ENCODE measurements around the gene RPL28. TPM values are rescaled to one million over a fixed set of nuclear protein-coding genes. Genes with fewer than 3 reads are reported as not detected.

RPL28 gene
- total and polyA plus RNA-seq, 2 donors (not counting 3 experiments of a cell fraction or from before 2014, with no cell fraction given), result 1,872 to 3,435 TPM

- H3K9me1 ChIP-seq (replicated peaks; ENCODE audit: control insufficient read depth, extremely low read depth, insufficient read depth, low read length), result no peaks in the 10 kb centered on the region
- no peak for FAIRE-seq
- BruUV-seq (replicated peaks), result no TSS peak
- peaks cover 10% of the 10 kb centered on the region for H3K4me1 ChIP-seq (ENCODE audit: control insufficient read depth, extremely low read depth, insufficient read depth, low read length)
- intact Hi-C loops (cut with micrococcal nuclease) (no loop called here), dilution Hi-C loops (cut with MboI; ENCODE audit: extremely low pct_ligation_motif_present, low sequenced_read_pairs) (no loop called here)
- H3K4me2 ChIP-seq (ENCODE audit: insufficient read depth, low read length), result no peak overlapping the region
- no peaks in the 10 kb centered on the region for H3K9me3 ChIP-seq (replicated peaks; ENCODE audit: control insufficient read depth, insufficient read depth, low read length)
- no peak overlapping the region for H3K4me3 ChIP-seq (replicated peaks in 1 of 3; ENCODE audit: insufficient read depth in 1 of 3, low read depth in 1 of 3, low read length in 3 of 3)
- H3K27ac ChIP-seq (ENCODE audit: insufficient read depth, low read depth, low read length), result no peak overlapping the region
- no peak for DNase-seq (ENCODE audit: low read depth, low spot score)
- no peak overlapping the region for H3K9ac ChIP-seq (replicated peaks; ENCODE audit: extremely low read depth, insufficient read depth, low read length)
- ChIA-PET CTCF (interaction anchor here (1.8 kb wide), 1 partner anchor 43 kb away, joined by 5 read pairs; no protein-coding TSS in a partner anchor), POLR2A (no interaction called here)
- TF ChIP-seq FOS (IDR thresholded peaks at IDR 0.05; ENCODE audit: borderline replicate concordance, insufficient read depth, low read length), result no peak
- no peak for TF ChIP-seq GATA2 (IDR thresholded peaks at IDR 0.05; ENCODE audit: insufficient read depth, insufficient read length, low read depth, low read length)
- TF ChIP-seq, protein P1, sequence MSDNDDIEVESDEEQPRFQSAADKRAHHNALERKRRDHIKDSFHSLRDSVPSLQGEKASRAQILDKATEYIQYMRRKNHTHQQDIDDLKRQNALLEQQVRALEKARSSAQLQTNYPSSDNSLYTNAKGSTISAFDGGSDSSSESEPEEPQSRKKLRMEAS (IDR thresholded peaks at IDR 0.05; ENCODE audit: insufficient read depth, insufficient read length), result no peak
- TF ChIP-seq EZH2 (IDR thresholded peaks at IDR 0.05; ENCODE audit: borderline replicate concordance, low read depth, low read length, severe bottlenecking), result no peak
- no peak for TF ChIP-seq POLR2AphosphoS5 (IDR thresholded peaks at IDR 0.05; ENCODE audit: insufficient read depth, low read depth, low read length)
- TF ChIP-seq MYC (IDR thresholded peaks at IDR 0.05; ENCODE audit: low read depth, low read length), result no peak
- TF ChIP-seq JUN (IDR thresholded peaks at IDR 0.05; ENCODE audit: borderline replicate concordance, insufficient read depth, insufficient read length, low read depth), result no peak
- no peak for TF ChIP-seq CTCF (IDR thresholded peaks at IDR 0.05; ENCODE audit: extremely low read depth in 1 of 2, insufficient read depth in 1 of 2, low read depth in 1 of 2, low read length in 2 of 2)
- no peak for TF ChIP-seq POLR2A (IDR thresholded peaks at IDR 0.05; ENCODE audit: low read depth, low read length)
- peaks cover 0 to 7% of the 10 kb centered on the region in 2 experiments for H3K36me3 ChIP-seq (ENCODE audit: control insufficient read depth in 2 of 2, extremely low read depth in 1 of 2, insufficient read depth in 2 of 2, low read length in 2 of 2)
- H2AFZ ChIP-seq (ENCODE audit: low read depth, low read length), result no peak overlapping the region
- H4K20me1 ChIP-seq (replicated peaks; ENCODE audit: control insufficient read depth, extremely low read depth, insufficient read depth, low read length), result no peaks in the 10 kb centered on the region
- no peaks in the 10 kb centered on the region for H3K27me3 ChIP-seq (ENCODE audit: control insufficient read depth in 2 of 2, insufficient read depth in 2 of 2, low read length in 2 of 2)
- no peaks in the 10 kb centered on the region for H3K79me2 ChIP-seq (ENCODE audit: control insufficient read depth, insufficient read depth, low read length)
These were observed 41.3 kb upstream of the RPL28 start for GRCh38 chr19:55344444-55344843.
